ENCODE measurements around the gene CBARP.
A peak's percentile ranks its signal among the peaks of the same experiment; 100 is the strongest.
"Not testable (repeated sequence)": the region's sequence is repeated elsewhere in the genome, so short reads cannot be mapped to it uniquely, and the experiment has no call there.

Gene CBARP

DNA sequence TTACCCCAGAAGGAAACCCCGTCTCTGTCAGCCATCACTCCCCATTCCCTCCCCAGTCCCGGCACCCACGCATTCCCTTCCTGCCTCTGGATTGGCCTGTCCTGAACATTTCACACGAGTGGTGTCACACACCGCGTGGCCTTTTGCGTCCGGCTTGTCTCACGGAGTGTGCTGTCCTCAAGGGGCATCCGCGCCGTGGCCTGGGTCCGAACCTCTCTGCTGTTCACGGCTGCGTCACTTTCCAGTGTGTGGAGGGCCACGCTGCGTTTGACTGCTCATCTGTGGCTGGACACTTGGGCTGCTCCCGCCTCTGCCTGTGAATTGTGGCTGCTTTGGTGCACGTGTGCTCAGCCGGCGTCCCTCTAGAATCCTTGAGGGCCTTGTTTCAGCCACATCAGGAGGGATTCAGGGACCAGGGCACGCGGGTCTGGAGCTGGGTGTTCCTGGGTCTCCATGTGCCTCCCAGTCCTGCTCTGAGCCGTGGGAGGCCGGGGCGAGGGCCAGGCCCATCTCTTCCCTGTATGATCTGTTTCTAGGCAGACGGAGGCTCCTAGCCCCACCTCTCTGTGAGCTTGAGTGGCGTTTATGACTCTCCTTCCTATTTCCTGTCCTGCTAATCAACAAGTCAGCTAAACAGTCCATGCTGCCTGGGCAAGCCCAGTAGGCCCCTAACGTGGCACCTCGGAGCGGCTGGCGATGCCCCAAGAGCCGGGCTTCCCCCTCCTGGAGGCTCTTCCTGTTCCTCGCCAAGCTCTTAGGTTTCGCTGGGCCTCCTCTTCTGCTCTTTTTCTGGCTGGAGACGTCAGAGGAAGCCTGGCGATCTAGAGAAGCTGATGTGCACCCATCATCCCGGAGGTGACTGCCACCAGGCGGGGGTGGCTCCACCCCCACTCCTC is 24.2 kb downstream of the CBARP start:
- no peak for TF ChIP-seq CTCF (conservative IDR thresholded peaks at IDR 0.05; ENCODE audit: low read depth, low read length)

DNA sequence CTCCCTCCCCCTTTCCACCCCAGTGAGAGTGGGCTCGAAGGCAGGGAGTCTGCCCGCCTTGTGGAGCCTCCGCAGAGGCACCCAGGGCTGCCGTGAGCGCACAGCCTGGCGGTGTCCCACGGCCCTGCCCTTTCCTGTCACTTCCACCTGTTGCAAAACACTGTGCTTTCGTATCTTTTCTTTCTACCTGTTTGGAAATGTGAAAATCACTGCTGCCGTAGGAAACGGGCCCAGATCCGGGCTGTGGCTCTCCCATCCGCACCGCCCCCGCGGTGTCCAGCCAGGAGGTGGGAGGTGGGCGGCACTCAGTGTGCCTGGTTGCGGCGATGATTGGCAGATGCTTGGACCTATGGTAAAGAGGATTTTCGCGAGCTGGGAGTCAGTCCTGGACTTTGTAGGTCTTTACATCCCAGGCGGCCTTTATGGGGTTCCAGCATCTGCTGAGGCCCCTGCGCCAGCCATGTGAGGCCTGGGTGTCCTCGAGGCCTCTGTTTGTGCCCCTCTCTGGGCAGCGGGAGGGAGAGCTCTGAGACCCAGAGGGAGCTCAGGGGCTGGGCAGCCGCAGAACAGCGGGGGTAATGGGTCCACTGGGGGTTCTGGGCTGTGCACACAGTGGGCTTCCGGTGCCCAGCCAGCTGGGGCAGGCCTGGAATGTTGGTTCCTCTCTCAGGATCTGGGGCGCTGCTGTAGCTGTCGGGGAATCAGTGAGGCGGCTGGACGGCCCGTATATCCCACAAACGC is 26.1 kb downstream of the CBARP start:
- DNase-seq (ENCODE audit: low read depth): no peak
- H3K4me3 ChIP-seq (ENCODE audit: low read length): no peak overlapping the region
- no peak for TF ChIP-seq CTCF (conservative IDR thresholded peaks at IDR 0.05; ENCODE audit: low read depth, low read length)

More for the DNA sequence above, 24.2 kb downstream of the CBARP start:
- DNase-seq (ENCODE audit: low read depth): no peak
- no peak overlapping the region for H3K4me3 ChIP-seq (ENCODE audit: low read length)

- no peak overlapping the region for H3K4me3 ChIP-seq (ENCODE audit: low read length)
- no peak for DNase-seq (ENCODE audit: low read depth)
- TF ChIP-seq CTCF (conservative IDR thresholded peaks at IDR 0.05; ENCODE audit: low read depth, low read length): no peak
Measured at GRCh38 chr19:1210227-1210538, 27.6 kb downstream of the CBARP start.

GRCh38 chr19:1208830-1209229 is 29.0 kb downstream of the CBARP start:
- DNase-seq (ENCODE audit: low read depth); H3K4me3 ChIP-seq (ENCODE audit: low read length): not testable (repeated sequence)

DNA sequence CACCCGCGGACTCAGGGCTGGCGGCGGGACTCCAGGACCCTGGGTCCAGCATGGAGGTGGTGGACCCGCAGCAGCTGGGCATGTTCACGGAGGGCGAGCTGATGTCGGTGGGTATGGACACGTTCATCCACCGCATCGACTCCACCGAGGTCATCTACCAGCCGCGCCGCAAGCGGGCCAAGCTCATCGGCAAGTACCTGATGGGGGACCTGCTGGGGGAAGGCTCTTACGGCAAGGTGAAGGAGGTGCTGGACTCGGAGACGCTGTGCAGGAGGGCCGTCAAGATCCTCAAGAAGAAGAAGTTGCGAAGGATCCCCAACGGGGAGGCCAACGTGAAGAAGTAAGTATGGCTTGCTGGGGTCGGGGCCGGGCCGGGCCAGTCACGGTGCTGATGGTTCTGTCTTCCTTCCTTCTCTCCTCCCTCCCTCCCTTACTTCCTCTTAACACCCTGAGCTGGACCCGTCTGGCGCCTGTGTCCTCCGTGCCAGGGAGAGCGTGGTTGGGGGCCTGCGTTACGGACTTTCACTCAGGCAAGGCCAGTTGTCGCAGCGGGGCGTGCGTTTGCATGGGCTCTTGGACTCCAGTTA is 30.8 kb downstream of the CBARP start:
- TF ChIP-seq CTCF (conservative IDR thresholded peaks at IDR 0.05; ENCODE audit: low read depth, low read length): no peak
- no peak for DNase-seq (ENCODE audit: low read depth)

GRCh38 chr19:1206150-1206863 is 31.5 kb downstream of the CBARP start:
- H3K4me3 ChIP-seq (ENCODE audit: low read length): peak overlapping the region; percentile 80
- TF ChIP-seq CTCF (conservative IDR thresholded peaks at IDR 0.05; ENCODE audit: low read depth, low read length): no peak
- DNase-seq (ENCODE audit: low read depth): no peak

More for the DNA sequence above, 30.8 kb downstream of the CBARP start:
- H3K4me3 ChIP-seq (ENCODE audit: low read length): peak overlapping the region; percentile 80

Measured in retinal pigment epithelial cell (primary cell).